NCI-H1048 (cell line): Measurements from ENCODE around the gene PREX1.
"Not testable (repeated sequence)": the region's sequence is repeated elsewhere in the genome, so short reads cannot be mapped to it uniquely, and the experiment has no call there.

Experiments
- DNase-seq: peaks from one replicate; lab custom pipeline; 2025; lab: John Stamatoyannopoulos, UW

Gene PREX1

DNA sequence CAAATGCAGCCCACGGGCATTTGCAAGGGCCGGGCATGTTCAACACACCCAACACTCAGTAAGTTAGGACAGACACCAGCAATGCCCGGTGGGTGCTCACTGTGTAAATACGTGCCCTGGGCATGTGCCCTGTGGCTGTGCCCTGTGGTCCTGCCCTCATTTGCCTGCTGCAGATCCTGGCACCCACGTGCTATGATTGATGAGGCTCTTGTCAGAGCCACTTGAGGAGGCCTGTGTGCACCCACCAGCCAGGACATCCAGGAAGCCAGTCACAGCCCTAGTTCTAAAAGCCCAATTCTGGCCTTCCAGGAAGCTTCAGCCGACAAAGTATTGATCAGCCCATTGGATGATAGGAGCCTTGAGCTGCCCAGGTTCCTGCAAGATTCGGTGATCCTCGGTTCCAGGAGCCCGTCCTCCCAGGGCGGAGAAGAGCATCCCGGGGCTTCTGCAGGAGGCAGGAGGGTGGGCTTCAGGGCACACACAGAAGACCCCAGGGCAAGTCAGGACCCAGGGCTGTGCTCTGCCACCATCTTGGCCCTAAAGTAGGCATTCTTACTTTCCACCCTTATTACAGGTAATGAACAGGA is 223.9 kb downstream of the PREX1 start:
- no peak for DNase-seq

DNA sequence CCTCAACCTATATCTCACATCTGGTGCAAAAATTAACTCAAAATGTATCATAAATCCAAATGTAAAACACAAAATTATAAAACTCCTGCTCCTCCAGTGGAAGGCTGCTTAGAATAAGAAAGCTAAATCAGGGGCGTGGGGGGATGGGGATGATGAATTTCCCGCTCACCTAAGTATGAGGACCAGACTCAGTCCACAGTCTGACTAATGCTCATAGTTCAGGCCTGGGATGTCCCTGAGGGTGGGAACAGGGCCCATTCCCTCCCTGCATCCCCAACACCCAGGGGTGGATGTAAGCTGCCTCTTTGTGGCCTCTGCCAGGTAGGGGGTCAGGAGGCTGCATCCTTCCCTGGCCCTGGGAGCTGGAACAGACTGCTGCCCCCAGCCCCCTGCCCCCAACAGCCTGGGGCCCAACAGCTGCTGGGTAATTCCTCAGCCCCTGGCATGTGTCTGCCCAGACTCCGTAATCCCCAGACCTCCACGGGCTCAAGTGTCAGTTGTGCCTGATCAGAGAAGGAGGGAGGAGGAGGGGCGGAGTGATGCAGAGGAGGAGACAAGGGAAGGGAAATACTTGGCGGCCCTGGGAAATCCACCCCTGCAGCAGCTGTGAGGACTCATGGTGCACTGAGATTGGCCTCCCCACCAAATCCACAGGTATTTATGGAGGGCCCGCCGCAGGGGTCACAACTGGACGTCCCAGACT is 224.5 kb downstream of the PREX1 start:
- DNase-seq: no peak

DNA sequence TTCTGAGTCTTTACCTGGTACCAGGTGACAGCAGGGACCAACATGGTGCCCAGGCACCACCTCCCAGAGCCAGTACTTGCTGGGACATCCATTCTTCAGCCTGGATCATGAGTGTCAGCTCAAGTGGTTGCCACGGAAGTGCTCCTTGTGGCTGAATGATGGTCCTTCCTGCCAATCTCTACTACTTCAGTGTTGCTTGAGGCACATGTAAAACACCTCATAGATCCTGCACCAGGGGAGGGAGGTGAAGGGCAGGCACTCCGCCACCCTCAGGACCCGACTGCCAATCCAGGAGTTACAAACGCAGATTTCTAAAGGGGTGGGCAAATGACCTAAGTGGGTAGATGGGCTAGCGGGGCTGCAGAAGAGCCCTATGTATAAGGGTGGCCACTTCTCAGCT is 226.0 kb downstream of the PREX1 start:
- DNase-seq: no peak

DNA sequence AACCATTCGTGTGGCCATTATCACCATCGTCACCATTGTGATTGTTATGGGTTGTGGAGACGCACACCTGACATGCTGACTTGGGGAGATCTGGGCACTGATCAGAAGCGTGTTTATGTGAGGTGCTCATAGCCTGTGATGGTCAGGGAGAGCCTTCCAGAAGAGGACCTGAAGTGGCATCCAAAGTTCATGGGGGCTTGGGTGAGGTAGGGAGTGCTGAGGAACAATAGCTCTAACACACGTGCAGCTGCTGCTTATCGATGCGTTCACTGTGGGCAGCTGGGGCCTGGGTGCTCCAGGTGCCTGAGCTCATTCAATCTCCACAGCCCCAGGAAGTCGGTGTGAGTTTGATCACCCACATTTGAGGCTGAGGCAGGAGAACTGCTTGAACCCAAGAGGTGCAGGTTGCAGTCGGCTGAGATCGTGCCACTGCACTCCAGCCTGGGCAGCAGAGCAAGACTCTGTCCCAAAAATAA is 227.3 kb downstream of the PREX1 start:
- DNase-seq: no peak

DNA sequence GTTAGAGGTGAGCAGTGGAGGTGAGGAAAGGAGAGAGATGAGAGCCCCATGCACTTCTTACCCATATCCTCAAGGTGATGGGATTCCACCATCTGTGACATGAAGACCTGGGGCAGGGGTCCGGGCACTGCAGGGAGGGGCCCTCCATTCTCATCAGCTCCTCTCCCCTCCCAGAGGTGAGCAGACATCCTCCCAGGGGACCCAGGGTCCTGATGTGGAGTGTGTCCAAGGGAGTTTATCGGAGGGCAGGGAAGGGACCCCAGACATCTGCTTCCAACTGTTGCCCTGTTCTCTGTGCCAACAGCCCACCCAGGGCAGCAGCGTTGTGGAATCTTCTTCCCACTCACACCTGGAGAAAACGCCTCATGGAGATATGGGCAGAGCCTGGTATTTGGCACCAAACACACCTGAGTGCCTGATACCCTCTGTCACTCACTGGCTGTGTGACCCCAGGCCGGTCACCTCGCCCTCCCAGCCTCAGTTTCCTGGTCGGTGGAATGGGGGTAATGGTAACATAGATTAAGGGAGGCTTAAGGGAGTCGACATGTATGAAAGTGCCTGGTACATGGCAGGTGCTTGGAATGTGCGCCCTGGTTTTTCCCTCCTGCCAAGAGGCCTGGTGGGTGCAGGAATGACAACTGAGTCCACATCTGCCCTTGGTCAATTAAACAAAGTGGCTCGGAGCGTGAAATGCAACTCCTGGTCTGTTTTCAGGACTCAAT is 227.9 kb downstream of the PREX1 start:
- DNase-seq: no peak

DNA sequence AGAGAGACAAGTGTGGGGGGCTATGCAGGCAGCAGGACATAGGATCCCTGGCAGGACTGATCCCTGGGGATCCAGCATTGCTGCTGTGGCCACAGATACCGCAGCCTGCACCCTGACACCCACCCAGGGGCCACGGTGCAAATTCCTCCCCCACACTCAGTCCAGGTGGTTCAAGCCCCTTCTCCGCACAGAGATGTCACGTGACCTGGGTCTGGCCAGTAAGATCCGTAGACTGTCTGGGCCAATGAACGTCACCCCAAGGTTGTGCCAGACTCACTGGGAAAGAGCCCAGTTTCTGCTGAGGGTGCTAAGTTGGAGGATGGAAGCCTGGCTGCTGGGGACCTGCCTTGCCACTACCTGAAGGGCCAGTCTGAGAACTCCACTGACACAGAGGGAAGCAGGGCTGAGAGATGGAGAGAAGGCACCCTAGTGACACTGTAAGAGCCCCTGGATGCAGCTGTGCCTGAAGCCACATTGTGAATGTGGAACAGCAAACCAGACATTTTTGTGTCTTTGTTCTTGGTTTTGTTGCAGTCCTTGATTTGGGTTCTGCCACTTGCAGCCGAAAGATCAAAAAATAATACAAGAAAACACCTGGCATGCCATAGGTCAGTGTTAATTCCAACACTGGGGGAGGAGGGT is 228.6 kb downstream of the PREX1 start:
- DNase-seq: no peak

DNA sequence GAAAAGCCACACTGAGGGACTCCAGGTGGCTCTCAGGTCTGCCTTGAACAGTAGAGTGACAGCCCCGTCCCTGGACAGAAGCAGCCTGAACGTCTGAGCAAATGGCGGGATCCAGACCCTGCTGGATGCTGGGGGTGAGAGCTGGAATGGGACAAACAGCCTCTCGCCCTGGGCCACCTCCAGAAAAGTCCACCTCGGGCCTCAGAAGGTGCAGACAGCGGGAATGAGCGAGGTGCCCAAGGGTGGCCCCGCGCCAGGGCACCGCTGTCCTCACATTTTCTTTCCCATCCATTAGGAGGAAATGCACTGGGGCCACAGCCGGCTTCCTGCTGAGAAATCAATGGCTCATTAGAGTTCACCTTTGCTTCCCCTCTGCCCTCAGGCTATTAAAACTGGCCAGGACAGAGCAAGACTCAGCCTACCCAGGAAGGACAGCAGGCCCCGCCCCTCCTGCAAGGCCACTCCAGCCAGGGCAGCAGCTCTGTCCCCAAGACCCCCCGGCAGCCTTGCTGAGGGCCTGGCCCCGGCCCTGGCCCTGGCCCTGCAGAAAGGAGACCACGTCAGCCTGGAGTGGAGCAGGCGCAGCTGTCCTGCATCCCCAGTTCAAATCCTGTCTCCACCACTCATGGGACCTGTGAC is 229.4 kb downstream of the PREX1 start:
- not testable (repeated sequence) for DNase-seq

DNA sequence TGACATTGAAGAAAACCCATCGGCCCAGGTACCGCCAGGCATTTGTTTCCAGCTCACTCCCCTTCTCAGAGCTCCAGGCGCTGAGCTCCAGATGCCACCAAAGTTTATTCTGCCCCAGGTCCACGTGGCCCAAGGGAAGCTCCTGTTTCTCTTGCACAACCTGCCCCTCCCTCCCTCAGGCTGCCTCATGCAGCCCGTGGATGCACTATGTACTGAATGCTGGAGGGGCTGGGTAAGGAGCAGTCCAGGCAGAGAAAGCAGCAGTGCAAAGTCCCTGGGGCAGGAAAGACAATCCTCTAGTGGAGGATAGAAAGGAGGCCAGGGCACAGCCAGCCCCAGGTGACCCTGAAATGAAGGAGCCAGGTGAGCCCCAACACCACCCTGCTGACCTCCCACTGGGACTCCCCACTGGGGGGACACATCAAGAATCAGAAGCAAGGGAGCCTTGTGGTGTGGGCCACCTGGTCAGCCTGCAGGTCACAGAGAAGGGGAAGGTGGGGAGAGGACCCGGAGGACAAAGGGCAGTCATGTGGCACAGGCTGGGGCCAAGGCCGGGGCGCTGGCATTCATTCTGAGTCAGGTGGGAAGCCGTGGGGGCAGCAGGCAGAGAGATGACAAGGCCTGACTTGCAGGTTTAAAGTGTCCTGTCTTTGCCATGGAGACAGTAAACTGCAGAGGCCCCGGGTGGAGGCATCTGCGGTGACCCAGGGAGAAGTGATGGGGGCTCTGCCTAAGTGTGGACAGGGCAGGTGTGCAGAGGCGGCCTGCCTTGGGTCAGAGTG is 230.1 kb downstream of the PREX1 start:
- no peak for DNase-seq

DNA sequence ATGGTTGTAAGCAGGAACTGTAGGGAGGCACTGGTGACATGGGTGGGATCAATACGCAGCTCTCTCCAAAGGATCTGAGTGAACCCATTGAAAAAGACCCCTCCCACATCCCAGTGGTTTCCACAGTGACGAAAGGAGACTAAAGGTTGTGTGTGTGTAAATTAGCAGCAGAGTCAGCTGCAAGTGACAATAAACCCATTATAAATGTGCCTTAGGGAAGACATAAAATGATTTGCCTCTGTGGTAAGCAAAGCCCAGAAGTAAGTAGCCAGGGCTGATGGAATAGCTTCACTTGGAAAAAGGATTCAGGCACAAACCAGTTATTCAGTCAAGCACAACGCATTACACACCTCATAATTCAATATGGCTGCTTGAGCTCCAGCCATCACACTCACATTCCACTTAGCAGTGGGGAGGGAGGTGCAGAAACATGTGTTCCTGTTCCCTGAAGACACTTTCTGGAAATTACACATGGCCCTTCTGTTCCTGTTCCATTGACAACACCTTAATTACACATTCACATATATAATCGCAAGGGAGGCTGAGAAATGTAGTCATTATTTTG is 231.4 kb downstream of the PREX1 start:
- no peak for DNase-seq

DNA sequence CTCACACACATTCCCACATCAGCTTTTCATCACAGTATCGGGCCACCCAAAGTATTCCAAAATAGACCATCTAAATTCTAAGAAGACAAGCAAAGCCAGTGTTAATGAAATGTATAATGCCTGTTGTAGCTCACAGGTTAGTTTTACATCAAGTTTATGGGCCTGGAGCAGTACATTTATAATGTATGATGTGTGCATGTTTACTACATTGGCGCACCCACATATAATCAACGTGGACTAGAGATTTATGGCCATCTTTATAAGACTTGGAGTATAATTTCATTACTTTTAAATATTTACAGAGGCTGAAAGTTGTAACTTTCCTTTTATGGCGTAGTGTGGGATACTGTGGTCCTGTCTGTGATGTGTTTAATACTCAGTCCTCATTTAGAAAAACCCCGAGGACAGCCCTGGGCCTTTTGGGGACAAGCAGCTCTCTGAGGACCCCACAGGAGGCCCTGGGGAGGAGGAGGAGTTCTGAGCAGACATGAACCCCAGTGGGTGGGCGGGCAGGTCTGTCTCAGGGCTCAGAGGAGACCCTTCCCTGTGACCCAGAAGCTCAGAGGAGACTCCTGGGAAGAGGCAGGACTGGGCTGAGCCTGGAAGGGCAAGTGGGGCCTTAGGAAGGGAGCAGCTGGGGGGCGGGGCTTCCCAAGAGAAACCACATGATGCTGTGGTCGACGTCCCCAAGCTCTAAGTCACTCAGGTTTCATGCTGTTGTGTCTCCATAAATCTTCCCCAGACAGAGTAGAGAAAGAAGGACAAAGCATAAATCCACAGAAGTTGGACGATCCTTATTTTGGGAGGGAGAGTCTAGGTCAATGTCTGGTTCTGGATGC is 232.1 kb downstream of the PREX1 start:
- no peak for DNase-seq

DNA sequence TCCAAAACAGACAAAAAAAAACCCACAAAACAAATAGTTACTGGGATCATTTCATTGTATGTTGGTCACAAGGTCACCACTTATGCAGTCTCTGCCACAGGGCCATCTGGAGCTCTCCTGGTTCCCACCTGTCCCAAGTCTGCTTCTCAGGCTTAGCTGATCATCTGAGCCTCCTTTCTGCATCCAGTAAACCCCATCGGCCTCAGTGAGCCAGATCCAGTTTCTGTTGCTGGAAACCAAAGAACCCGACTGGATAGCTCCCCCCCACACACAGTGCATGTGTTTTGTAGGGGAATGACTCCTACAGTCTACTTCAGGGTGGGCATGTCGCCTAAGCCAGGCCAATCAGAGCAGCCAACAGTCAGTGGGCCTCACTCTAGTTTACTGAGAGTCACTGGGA is 233.3 kb downstream of the PREX1 start:
- DNase-seq: no peak

DNA sequence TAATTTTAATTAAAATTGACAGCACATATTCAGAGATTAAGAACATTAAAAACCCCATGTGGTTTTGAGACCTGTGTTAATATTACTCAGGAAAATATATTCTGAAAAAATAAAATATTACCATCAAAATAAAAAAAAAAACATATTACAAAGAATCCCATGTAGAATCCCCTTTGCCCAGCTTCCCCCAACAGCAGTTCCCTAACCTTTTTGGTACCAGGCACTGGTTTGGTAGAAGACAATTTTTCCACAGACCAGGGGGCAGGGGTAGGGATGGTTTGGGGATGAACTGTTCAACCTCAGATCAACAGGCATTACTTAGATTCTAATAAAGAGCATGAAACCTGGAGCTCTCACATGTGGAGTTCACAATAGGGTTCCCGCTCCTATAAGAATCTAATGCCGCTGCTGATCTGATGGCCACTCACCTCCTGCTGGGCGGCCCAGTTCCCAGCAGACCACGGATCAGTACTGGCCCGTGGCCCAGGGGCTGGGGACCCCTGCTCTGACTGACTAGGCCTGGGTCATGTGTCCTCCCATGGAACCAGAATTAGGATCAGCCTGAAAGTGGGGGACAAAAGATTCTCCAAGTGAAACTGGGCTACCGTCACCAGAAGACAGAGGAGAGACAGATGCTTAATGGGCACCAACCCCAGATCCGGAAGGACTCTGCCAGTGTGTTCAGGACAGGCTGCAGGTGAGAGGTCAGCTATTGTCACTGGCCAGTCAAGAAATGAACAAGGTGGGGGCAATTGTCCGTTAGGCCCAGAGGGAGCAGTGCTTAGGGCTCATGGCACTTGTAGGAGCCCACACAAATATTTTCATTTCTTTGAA is 235.5 kb downstream of the PREX1 start:
- no peak for DNase-seq

DNA sequence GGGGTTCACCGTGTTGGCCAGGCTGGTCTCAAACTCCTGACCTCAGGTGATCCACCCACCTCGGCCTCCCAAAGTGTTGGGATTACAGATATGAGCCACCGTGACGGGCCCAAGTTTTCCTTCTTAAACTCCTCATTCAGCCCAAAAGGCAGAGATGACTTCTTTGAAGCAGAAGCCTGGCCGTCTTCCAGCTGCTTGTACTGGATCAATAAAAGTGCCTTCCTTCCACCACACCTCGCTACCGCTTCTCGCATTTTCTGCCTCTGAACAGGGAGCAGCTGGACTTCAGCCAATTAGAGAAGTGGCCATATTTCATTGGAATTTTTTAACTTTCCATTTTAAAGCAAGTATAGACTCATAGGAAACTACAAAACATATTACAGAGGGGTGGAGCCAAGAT is 241.1 kb downstream of the PREX1 start:
- DNase-seq: no peak

DNA sequence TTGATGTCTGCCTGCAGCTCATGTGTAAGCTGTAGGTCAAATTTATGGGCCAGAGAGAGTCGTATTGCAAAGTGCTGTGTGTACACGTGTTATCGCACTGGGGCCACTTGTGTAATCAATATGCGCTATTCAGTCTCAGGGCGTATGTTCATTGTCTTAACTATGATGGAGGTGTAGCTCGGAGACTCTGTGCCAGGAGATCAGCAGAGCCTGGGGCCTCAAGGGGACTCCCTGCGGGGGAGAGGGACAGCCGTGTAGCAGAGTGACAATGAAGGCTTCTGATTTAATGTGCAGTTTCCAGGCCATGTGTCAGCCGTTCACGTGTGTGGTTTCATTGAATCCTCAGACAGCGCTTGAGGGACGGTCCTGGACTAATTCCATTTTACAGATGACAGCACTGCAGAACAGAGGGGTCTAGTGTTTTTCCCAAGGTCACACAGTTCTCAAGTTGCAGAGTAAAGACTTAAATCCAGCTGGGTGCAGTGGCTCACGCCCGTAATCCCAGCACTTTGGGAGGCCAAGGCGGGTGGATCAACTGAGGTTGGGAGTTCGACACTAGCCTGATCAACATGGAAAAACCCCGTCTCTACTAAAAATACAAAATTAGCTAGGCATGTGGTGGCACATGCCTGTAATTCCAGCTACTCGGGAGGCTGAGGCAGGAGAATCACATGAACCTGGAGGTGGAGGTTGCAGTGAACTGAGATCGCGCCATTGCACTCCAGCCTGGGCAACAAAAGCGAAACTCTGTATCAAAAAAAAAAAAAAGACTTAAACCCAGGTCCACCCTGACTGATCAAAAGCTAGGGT is 242.5 kb downstream of the PREX1 start:
- DNase-seq: no peak

DNA sequence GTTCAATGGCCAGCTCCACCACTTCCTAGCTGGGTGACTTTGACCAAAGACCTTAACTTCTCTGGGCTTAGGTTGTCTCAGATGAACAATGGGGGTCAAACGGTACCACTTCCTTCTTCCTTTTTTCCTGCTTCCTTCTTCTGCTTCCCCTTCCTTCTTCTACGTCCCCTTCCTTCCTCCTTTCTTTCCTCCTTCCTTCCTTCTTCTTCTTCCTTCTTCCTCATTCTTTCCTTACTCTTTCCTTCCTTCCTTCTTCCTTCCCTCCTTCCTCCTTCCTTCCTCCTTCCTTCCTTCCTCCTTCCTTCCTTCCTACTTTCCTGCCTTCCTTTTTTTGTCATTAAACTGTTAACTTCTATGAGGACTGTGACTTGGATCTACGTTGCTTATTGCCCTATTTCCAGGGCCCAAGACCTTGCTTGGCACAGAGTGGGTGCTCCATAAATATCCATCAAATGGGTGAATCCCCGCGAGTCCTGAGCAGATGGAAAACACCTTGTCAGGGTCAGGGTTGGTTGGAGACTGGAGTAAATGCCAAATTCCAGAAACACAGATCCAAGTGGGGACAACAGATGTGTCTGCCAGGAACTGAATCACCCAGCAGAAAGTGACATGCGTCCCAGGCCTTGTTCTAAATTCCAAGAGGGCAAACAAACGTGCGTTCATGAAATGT is 243.3 kb downstream of the PREX1 start:
- DNase-seq: no peak

DNA sequence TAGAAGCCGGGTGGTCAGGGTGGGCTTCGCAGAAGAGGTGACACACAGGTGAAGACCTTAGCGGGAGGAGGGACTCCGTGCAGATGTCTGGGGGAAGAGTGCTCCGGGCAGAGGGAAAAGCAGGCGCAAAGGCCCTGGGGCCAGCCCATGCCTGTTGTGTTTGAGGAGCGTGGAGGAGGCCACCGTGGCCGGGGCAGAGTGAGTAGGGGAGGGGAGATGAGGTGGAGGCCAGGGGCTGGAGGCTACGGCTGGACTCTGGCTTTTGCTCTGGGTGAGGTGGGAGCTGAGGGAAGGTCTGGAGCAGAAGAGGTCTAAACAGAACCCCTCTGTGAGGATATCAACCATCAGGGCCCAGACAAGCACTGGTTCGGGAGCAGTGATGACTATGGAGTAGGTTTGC is 244.0 kb downstream of the PREX1 start:
- no peak for DNase-seq

DNA sequence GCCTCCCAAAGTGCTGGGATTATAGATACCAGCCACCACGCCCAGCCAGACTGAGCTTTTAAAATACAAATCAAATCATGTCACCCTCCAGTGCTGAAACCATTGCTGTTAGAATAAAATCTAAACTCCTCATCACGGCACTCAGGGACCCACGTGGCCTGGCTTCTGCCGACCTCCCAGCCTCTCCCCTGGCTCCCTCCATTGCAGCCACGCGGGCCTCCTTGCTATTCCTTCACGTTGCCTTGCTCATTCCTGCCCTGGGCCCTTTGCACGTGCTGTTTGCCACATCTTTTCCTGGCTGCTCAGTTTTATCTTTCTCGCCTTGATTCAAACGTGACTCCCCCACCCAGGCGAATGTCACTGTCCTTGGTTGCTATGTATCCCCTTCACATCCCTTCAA is 244.6 kb downstream of the PREX1 start:
- DNase-seq: no peak

DNA sequence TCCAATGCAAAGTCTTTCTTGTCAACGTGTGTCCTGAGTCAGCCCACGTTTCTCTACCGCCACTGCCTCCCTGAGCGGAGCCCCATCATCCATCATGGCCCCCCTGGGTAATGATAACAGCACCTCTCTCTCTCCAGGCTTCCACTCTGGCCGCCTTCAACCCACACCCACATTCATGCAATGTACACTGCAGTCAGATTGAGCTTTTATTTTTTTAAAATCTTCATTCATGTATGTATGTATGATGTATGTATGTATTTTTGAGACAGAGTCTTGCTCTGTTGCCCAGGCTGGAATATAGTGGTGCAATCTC is 245.2 kb downstream of the PREX1 start:
- DNase-seq: no peak
